Stimulated activated CD8-positive, alpha-beta memory T cell treated with anti-CD3 and anti-CD28 coated beads, Interleukin-7, amount 100 ng/mL, for 24 hours (primary cell): Measurements from ENCODE around the gene ZNF778.
A peak's percentile ranks its signal among the peaks of the same experiment; 100 is the strongest.

Experiments used
- DNase-seq: peaks from one replicate; pipeline ENCODE4 v3.0.0-alpha.2; 2020; ENCODE audit warnings: low read depth

Gene ZNF778

GRCh38 chr16:89194340-89195311 is 22.9 kb upstream of the ZNF778 start:
- DNase-seq: no peak

- DNase-seq: no peak
These were observed 21.9 kb upstream of the ZNF778 start for GRCh38 chr16:89195521-89196171.

- DNase-seq: no peak
These were observed 20.4 kb upstream of the ZNF778 start for GRCh38 chr16:89197033-89197632.

GRCh38 chr16:89197633-89198416 is 19.7 kb upstream of the ZNF778 start:
- DNase-seq: no peak

GRCh38 chr16:89198417-89199240 is 18.9 kb upstream of the ZNF778 start:
- no peak for DNase-seq

GRCh38 chr16:89199241-89200123 is 18.0 kb upstream of the ZNF778 start:
- no peak for DNase-seq

GRCh38 chr16:89200124-89200849 is 17.2 kb upstream of the ZNF778 start, which contains the start of gene SLC22A31:
Gene SLC22A31, minus strand, starts transcription at chr16:89200537. Its CDS starts 36 bp downstream, at chr16:89200501.
- no peak for DNase-seq

- DNase-seq: no peak
These were observed 16.6 kb upstream of the ZNF778 start for GRCh38 chr16:89200850-89201411.

- DNase-seq: peak; percentile 54
These were observed 15.8 kb upstream of the ZNF778 start for GRCh38 chr16:89201439-89202377.

GRCh38 chr16:89202422-89203215 is 14.9 kb upstream of the ZNF778 start:
- no peak for DNase-seq

GRCh38 chr16:89207993-89208392 is 9.5 kb upstream of the ZNF778 start:
- no peak for DNase-seq

GRCh38 chr16:89209522-89210044 is 7.9 kb upstream of the ZNF778 start:
- DNase-seq: no peak

GRCh38 chr16:89210165-89210903 is 7.2 kb upstream of the ZNF778 start:
- no peak for DNase-seq

GRCh38 chr16:89210904-89211515 is 6.5 kb upstream of the ZNF778 start:
- no peak for DNase-seq

- DNase-seq: peak; percentile 61
These were observed 977 bp upstream of the ZNF778 start for GRCh38 chr16:89216315-89217137.
